RPMI7951 (cell line): ENCODE results near the gene CD6. TPM values are rescaled to one million over a fixed set of nuclear protein-coding genes. Genes with fewer than 3 reads are reported as not detected.

ENCODE experiments used
- DNase-seq: peaks from one replicate; pipeline ENCODE4 v3.0.0-alpha.2; 2012; ENCODE audit warnings: low read depth
- total RNA-seq: library from RNA; depleted of rRNA; stranded (reverse); fragments of >200 nt; shearing (Covaris generic); gene quantifications from 2 replicates; pipeline ENCODE4 v1.2.3, GENCODE V29; 2014

Gene CD6
- total RNA-seq, 1 experiment from 2014 or later, result not detected

- no peak for DNase-seq
These were observed 54.9 kb downstream of the CD6 start for GRCh38 chr11:61026121-61027031.

GRCh38 chr11:61027141-61027840, 55.8 kb downstream of the CD6 start:
- no peak for DNase-seq

- DNase-seq, result no peak
These were observed 56.8 kb downstream of the CD6 start for GRCh38 chr11:61028135-61028729.

- DNase-seq, result no peak
These were observed 61.3 kb downstream of the CD6 start for GRCh38 chr11:61032824-61033223.

DNA sequence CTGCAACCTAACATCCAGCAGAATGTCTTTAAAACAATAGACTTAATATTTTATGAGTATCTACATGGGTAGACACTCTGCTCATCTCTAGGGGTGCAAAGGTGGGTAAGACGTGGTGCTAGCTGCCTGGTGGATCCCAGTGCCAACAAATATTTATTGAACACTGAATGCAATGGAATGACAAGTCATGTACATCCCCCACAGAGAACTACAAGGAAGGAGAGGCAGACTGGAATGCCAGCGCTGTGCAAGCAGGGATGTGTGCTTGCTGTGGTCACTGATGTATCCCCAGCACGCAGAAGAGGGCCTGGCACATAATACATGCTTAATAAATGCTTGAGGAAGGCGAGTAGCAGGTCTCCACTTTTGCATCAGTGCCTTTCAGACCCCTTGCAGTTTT, 61.9 kb downstream of the CD6 start:
- DNase-seq, result no peak

- no peak for DNase-seq
These were observed 62.6 kb downstream of the CD6 start for GRCh38 chr11:61034111-61034510.

DNA sequence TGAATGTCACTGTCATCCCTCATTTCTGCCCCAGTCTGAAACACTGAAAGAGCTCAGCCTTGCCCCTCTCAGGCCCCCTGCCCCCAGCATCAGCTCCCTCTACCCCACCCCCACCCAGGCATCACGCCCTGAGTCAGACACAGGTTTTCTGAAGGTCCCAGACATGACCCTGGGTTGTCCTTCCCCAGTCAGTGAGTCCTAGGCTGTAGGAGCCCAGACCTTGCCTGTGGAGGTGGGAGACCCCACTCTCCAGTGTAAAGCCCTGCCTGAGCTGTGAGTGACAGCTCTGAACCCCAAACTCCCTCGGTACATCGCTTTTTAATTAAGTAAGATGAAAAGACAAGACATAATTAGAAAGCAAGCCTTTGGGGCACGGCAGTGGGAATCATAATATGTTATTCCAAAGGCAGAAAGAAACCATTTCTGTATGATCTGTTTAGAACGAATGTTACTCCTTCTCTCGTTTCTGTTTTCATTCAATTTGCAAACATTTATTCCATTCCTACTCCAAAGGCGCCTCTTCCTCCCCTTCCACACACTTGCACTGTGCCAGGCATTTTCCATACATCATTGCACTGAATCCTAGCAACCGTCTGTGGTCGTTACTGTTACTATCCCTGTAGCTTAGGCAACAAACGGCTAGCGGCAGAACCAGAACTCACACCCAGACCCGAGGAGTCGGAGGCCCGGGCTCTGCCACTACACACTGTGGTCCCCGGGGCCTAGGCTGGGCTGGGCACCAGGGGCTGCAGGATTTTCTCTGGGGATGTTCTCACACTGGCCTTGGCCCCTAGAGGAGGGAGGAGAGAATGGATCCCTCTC, 63.4 kb downstream of the CD6 start:
- DNase-seq, result no peak

DNA sequence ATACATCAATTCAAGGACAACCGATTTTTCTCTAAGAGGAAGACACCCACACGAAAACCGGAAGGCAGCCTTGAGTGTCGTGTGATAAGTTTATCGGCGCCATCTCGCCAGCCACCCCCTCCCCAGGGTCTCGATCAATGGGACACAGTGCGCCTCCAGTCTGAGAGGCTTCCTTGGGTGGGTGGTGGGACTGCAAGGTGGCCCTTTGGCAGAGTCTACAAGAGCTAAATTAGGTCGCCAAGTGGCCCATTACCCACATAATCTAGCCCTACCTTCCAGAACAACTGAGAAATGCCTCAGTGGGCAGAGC, 64.0 kb downstream of the CD6 start:
- no peak for DNase-seq

GRCh38 chr11:61037441-61038093, 66.1 kb downstream of the CD6 start:
- peak; percentile 16 for DNase-seq

DNA sequence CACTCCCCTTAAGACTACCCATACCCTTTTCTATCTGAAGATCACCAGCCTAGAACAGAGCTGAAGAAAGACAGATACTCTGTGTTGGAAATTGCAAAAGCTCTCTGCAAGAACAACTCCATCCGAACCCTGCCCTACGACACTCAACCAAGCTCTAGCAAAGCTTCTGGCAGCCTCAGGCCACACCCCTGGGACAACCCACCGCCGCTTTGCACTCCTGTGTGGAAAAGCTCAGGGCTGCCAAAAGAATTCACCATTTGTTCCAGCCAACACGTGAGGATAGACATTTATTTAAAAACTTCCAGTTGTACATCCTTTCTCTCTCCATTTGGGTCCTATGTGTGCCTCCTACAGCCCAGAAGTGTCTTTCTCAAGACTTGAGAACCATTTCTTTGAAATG, 68.4 kb downstream of the CD6 start:
- DNase-seq, result no peak

DNA sequence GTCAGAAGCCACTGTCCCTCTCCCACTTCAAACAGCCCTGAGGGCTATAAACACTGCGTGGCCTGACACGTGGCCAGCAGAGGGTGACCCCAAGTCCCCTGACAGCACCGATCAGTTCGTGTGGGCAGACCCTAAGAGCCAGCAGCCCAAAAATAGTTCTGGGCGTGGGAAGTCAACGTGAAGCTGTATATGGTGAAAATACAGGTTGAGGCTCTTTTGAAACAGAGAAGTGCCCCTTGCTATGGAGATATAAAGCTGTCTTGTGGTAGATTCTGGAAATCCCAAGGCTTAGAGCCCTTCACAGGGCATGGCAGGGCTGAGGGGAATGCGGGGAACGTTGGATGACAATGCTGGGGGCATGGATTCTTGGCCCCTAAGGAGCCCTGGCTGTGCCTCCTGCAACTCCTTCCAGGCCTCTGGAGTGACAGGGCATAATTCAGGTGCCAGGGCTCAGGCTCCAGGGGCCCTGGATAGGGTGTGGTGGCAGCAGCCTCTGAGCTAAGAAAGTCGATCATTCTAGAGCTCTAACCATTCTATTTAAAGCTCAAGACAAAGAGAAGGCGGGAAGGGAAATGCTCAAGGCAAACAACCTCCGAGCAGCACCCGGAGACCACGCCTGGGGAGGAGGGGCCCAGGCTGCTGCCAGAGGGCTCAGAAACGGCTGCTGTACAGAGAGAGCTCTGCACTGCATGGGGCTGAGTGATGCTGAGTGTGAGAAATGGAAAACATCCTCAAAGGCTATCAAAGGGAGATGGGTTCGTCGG, 70.5 kb downstream of the CD6 start:
- DNase-seq, result peak; percentile 18

DNA sequence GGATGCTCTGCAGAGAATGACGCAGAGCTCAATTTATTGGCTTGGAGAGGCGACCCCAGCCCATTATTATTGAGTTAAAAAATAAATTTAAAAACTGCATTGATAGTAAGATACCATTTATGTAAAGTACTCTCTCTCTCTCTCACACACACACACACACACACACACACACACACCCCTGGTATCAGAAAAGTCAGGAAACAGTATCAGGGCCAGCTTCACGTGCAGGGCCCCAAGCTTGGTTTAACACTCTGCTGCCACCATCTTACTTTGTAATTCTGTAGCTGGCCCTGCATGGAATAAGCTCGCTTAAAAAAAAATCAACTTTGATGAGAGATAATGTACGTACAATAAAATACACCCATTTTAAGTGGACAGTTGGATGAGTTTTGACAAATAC, 71.1 kb downstream of the CD6 start:
- no peak for DNase-seq

DNA sequence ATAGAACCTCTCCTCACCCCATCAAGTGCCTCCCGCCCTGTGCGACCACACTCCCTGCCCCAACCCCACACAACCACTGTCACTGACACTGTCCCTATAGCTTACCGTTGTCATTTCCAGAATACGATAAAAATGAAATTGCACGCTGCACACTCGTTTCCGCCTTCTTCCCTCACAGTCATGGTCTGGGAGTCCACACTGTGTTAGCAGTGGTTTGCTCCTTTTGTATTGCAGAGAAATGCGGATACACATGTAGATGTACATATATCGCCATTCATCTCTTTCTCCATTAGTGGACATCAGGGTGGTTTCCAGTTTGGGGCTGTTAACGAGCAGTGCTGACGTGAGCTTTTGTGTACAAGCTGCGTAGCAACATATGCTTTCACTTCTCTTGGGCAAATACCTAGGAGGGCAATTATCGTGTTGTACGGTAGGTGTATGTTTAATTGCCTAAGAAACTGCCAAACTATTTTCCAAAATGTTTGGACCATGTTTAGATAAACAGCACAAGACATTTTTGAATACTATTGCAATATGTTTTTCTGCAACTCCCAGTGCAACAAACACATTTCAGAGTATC, 71.6 kb downstream of the CD6 start:
- DNase-seq, result no peak

DNA sequence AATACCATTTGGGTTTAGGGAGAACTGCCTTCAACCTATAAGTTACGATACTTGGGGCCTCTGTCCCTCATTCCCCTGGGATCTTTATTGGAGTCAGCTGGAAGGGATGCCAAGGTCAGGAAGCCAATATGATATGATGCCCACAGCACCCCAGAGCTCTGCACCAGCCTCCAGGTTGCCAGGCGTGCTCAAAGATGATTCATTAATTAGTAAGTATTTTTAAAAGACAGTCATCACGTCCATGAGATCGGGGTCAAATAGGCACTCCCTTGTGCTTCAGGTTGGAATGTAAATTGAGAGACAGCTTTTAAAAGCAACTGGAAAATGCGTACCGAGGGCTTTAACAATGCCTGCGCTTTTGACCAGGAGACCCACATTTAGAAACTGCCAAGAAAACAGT, 73.8 kb downstream of the CD6 start:
- no peak for DNase-seq

DNA sequence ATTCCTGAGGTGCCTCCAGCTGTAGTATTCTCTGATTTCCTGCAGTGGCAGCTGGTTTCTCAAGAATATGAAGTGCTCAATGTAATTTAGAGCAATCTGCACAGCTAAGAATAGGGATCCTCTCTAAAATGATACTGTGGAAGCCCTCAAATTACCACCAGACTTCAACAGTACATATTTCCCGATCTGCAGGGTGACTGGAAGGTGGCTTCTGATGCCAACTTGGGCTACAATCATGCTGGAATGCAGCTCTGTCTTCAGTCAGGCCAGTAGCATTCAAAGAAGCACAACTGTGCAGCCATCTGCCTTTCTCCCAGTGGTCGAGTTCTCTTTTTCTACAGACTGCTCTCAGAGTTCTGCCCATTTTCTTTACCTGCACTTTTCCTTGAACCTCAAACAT, 75.4 kb downstream of the CD6 start:
- no peak for DNase-seq

- no peak for DNase-seq
These were observed 77.0 kb downstream of the CD6 start for GRCh38 chr11:61048368-61049062.

DNA sequence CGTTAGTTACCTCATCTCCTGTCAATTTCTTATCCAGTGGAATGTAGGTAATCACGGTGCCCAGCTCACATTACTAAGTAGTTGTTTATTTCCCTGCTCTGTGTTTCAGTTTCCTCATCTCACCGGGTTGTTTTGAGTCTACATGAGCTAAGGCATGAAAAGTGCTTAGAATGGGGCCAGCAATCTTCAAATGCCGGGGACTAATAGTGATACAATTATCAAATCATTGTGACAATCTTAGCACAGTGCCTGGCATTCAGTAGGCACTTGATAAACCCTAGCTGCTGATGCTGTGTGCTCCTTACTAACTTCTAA, 77.5 kb downstream of the CD6 start:
- DNase-seq, result no peak

- no peak for DNase-seq
These were observed 78.4 kb downstream of the CD6 start for GRCh38 chr11:61049859-61050258.

DNA sequence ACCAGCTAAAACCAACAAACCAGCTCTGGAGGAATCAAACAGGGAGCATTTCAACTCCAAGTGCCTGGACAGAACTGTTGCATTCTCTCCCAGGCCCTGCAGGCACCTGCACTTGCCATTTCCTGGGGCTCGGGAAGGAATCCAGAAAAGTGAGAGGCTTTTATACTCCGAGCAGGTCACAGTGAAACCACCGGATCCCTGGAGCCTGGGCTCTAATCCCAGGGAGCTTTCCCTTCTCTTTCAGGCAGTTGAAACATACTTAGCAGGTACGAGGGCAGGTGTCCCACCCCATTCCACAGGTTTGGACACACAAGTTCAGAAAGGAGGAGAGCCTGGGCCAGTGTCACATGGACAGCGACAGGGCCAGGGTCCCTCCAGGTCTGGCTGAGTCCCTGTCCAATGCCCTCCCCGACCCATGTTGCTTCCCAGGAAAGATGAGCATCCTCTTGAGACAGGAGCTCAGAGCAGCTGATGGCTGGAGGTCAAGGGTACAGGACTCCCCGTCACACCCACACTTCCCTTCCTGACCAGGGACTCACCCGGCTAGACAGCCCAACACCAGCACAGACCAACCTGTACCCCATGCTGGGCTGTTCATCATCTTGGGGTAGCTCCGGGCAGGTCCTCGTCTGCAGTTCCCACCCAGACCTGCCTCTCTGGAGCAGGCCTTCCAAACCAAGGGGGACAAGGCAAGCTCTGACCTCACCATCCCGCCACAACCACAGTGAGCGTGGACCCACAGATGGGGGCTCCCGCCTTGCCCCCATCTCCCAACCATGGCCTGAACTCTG, 80.9 kb downstream of the CD6 start:
- no peak for DNase-seq
